Fibroblast of gingiva (primary cell): Measurements from ENCODE around the gene RPL18A.

ENCODE experiments used
- DNase-seq: peaks from one replicate; pipeline ENCODE4 v3.0.0-alpha.2; 2011; ENCODE audit warnings: low read depth

The RPL18A gene

GRCh38 chr19:17859533-17860330 lies at the start of gene RPL18A:
Gene RPL18A, plus strand, starts transcription at chr19:17859910. Its CDS starts 47 bp downstream, at chr19:17859957.
- peak; percentile 100 for DNase-seq

GRCh38 chr19:17811103-17811502 lies 48.6 kb upstream of the RPL18A start:
- DNase-seq = no peak

- DNase-seq = no peak
Observed at GRCh38 chr19:17811681-17812080, 48.0 kb upstream of the RPL18A start.

GRCh38 chr19:17812099-17812498 lies 47.6 kb upstream of the RPL18A start:
- DNase-seq = no peak

GRCh38 chr19:17817668-17818363 lies 41.9 kb upstream of the RPL18A start:
- no peak for DNase-seq

- DNase-seq = no peak
Observed at GRCh38 chr19:17821190-17821589, 38.5 kb upstream of the RPL18A start, which contains the start of gene INSL3. Gene INSL3, minus strand, starts transcription at chr19:17821519. Its CDS starts 13 bp downstream, at chr19:17821506.

- no peak for DNase-seq
Observed at GRCh38 chr19:17824339-17824738, 35.4 kb upstream of the RPL18A start.

GRCh38 chr19:17826508-17827056 lies 33.1 kb upstream of the RPL18A start:
- DNase-seq = no peak

GRCh38 chr19:17829855-17830566 lies 29.7 kb upstream of the RPL18A start:
- no peak for DNase-seq

- DNase-seq = peak; percentile 34
Observed at GRCh38 chr19:17830567-17831418, 28.9 kb upstream of the RPL18A start.

GRCh38 chr19:17831419-17831888 lies 28.3 kb upstream of the RPL18A start:
- DNase-seq = no peak

- DNase-seq = no peak
Observed at GRCh38 chr19:17832443-17833208, 27.1 kb upstream of the RPL18A start.

- no peak for DNase-seq
Observed at GRCh38 chr19:17834350-17835181, 25.1 kb upstream of the RPL18A start.

- no peak for DNase-seq
Observed at GRCh38 chr19:17835182-17836006, 24.3 kb upstream of the RPL18A start.

- no peak for DNase-seq
Observed at GRCh38 chr19:17836530-17836929, 23.2 kb upstream of the RPL18A start.

- no peak for DNase-seq
Observed at GRCh38 chr19:17837972-17838371, 21.7 kb upstream of the RPL18A start.

GRCh38 chr19:17840019-17840418 lies 19.7 kb upstream of the RPL18A start:
- no peak for DNase-seq

- DNase-seq = no peak
Observed at GRCh38 chr19:17841371-17841809, 18.3 kb upstream of the RPL18A start.
